HG02973 (cell line): ENCODE data around the gene PDE4D.

Experiments used
- ATAC-seq: cut with Tn5 transposase; IDR thresholded peaks from one replicate; pipeline ENCODE4 v1.9.1; 2021; ENCODE audit warnings: moderate library complexity; ENCODE audit not compliant: unreplicated experiment

The PDE4D gene

GRCh38 chr5:59274106-59274636, 619.4 kb downstream of the PDE4D start:
- no peak for ATAC-seq

GRCh38 chr5:59272809-59273427, 620.6 kb downstream of the PDE4D start:
- ATAC-seq, result no peak

GRCh38 chr5:59268756-59269415, 624.6 kb downstream of the PDE4D start:
- no peak for ATAC-seq

GRCh38 chr5:59267033-59267432, 626.5 kb downstream of the PDE4D start:
- ATAC-seq, result no peak

DNA sequence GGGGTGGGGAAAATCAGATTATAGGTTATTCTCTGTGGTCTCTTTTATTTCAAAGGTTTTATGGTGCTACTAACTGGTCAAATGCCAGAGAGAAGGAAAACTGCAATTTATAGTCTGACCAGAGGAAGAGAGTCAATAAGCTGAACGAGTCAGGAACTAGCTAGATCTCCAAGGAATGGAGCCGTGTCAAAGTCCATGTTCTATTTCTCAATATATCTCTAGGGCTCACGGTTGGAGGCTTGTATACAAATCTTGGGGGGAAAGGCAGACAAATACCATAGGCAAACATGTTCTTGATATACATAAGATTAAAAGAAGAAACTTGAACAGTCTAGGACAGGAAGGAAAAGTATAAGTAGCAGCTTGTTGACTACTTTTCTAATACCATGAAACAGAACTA, 627.1 kb downstream of the PDE4D start:
- ATAC-seq, result no peak

- no peak for ATAC-seq
Observed at GRCh38 chr5:59264639-59265245, 628.8 kb downstream of the PDE4D start.

- no peak for ATAC-seq
Observed at GRCh38 chr5:59264013-59264412, 629.5 kb downstream of the PDE4D start.

DNA sequence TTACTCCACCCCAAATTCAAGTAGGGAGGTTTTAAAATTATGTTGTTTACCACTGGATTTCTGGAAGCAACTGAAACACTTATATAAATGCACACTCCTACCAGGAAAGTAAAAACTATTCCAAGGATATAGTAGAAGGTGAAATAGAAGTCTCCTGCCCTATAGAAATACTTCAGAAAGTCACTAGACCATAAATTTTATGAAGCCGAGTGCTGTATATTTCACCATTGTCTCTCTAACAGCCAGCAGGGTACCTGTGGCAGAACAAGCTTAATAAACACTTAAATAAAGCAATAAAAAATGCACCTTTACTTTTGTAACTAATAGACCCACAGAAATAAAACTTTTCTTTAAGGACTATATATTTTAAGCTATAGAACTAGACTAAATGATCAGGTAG, 631.6 kb downstream of the PDE4D start:
- no peak for ATAC-seq

DNA sequence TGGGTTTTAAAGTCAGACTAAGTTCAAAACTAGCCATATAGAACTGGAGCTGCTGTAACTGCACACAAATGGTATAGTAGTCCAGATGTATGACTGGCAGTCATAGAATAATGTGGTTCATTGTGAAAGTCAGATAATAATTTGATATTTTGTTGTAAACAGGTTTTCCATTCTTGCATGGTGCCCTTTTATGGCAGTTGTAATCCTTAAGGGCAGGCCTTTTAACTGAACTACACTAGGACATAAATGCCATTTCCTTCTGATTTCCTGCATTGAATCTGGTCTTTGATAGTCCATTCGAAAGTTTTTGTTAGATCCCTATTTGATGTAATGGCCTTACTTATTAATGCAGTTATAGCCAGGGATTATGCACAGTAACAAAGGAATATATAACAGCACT, 632.6 kb downstream of the PDE4D start:
- no peak for ATAC-seq

DNA sequence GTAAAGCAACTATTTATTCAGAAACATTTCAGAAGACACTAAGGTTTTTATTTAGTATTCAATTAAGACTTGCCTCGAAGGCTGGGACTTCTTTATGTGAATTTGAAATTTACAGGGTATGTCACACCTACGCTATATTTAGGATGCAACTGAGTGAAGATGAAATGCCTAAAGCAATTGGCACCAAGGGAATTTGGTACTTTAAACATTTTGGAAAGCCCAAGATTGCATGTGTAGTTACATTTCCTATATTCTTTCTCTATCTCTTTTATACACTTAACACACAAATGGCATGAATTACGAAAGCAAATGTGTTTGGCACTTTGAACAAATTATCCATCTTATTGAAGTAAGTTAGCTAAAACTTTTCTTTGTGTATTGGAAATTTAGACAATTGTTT, 633.3 kb downstream of the PDE4D start:
- ATAC-seq, result no peak

- ATAC-seq, result no peak
Observed at GRCh38 chr5:59259237-59259636, 634.3 kb downstream of the PDE4D start.

- ATAC-seq, result no peak
Observed at GRCh38 chr5:59257488-59258400, 635.8 kb downstream of the PDE4D start.

- no peak for ATAC-seq
Observed at GRCh38 chr5:59256331-59256730, 637.2 kb downstream of the PDE4D start.

DNA sequence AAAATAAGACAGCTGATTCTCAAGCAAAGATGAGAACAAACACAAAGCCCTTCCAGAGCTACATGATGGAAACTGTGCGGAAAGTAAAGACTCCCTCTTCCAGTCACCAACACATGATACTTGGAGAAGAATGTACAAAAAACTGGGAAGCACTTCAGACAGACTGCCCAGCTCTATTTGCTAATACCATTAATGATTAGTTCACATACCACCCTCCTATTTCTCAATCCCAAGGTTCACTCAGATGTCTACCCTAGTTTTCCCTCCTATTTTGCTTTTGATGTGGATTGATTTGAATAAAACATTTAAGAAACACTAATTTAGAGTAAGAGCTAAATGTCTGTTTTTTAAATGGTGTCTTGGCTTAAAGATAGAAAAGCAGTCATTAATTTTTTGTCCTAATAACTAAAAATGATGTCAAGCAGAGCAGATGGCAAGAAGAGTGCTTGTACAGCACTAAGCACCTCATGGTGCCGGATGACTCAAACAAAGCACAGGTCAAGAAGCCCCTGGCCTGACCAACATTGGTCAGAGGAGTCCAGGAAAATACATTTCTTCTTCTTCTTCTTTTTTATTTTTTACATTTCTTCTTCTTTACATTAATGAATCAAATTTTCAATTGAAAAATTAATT, 639.4 kb downstream of the PDE4D start:
- no peak for ATAC-seq

DNA sequence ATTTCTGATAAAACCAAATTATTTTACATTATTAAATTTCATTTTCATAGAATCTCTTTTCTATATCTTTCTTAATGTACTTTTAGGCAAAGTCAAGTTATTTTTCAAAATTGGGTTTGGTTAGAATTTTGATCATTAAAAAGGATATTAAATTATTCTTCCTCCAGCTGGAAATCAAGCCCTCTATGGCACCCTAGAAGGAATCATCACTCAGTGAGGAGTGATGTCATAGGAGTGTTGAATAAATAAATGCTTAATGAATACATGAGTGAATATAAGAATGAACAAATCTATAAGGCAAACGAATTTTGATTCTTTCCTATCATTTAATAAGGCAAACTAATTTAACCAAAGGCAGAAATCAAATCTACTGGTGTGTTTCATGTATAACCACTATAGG, 639.9 kb downstream of the PDE4D start:
- no peak for ATAC-seq

- ATAC-seq, result no peak
Observed at GRCh38 chr5:59251627-59252026, 641.9 kb downstream of the PDE4D start.

DNA sequence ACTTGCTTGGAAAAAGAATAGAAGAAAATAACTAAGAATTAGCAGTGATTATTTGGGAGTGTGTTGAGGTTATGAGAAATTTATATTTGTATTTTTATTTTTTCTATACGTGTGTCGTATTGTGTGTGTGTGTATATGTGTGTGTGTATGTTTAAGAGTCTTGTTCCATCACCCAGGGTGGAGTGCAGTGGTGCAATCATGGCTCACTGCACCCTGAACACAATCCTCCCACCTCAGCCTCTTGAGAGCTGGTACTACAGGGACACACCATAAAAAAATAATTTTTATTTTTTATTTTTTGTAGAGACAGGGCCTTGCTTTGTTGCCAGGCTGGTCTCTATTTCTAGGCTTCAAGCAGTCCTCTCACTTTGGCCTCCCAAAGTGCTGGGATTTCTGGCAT, 643.8 kb downstream of the PDE4D start:
- ATAC-seq, result no peak

GRCh38 chr5:59249160-59249559, 644.4 kb downstream of the PDE4D start:
- ATAC-seq, result no peak

DNA sequence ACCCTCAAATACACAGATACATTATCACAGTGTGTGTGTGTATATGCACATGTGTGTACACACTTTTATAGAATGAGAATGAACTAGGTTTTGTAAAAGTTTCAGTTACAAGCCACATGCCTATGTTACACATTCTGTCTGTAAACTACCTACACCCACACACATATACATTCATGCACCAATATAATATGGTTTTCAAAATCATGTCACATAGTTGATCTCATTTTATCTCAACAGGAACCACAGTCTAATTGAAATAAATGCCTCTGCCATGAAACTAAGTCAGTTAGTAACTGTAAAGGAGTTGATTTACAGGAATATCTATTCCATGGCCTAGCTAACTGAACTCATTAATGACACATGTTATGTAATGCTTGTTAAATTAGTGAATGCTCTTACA, 646.6 kb downstream of the PDE4D start:
- no peak for ATAC-seq

DNA sequence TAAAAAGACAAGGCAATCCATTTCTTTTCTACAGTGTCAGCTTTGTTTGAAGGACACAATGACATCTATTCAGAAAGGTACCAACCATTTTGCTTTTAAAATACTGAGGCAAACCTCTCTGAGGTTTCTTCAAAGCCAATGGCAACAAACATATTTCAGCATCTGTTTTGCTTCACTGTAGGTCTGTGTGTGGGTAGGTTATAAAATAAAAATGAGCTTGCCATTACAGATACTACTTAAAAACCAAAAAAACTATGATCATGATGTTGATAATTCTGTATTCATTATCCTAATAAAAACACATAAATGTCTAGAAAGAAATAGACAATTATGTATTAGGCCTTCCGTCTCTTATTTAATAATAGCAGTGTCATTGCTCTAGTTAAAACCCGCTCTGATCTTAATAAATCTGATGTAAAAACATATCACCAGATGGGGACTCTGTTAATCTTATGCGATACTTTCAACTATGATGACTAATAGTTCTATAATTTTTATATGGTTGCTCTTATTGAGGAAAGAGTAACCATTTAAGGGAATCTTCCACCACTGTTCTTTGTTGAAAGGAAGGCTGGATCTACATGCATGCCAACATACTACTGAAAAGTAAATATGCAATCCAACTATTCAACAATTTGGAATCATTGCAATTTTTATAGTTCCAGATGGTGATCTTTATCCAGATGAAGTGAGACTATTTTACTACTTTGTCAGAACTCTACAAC, 647.2 kb downstream of the PDE4D start:
- ATAC-seq, result no peak
